ENCODE results near the gene WNT11. TPM values are rescaled to one million over a fixed set of nuclear protein-coding genes. Genes with fewer than 3 reads are reported as not detected.

The WNT11 gene
- total and polyA plus RNA-seq, 12 donors: 3.8 to 88.2 (median 32.3) TPM

GRCh38 chr11:76244316-76244851 is 38.1 kb upstream of the WNT11 start:
- Histone ChIP-seq H3K4me3 (no peak overlapping the region), H3K9me3 (replicated peaks in 1 of 3) (no peaks in the 10 kb centered on the region), H3K36me3 (replicated peaks in 1 of 2) (no peaks in the 10 kb centered on the region), H3K4me1 (replicated peaks in 1 of 2) (no peaks in the 10 kb centered on the region), H3K27ac (no peak overlapping the region), H3K27me3 (no peaks in the 10 kb centered on the region)
- no peak for DNase-seq
- intact Hi-C loops (cut with DNase I): no loop called here
- TF ChIP-seq POLR2A (IDR thresholded peaks at IDR 0.05): no peak
- no peak for TF ChIP-seq CTCF (IDR thresholded peaks at IDR 0.05)
- 85 to 95% (median 91%) methylated on average over 2 to 4 of the region's 4 CpGs for WGBS, 4 donors

DNA sequence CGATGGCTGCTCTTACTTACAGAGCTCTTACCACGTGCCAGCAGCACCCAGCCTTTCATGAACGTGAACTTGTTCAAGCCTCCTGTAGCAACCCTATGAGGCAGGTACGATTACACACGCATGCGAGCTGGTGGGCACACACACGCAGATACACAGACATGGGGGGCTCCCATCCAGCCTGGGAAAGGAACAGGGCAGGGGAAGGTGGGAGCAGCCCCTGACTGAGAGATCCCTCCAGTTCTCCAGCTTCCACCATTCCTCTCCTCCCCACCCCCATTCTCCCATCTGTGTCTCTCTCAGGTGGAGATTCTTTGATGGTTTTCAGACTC is 37.6 kb upstream of the WNT11 start:
- Histone ChIP-seq H3K9me3 (replicated peaks in 1 of 3) (no peaks in the 10 kb centered on the region), H3K4me3 (no peak overlapping the region), H3K27ac (no peak overlapping the region), H3K4me1 (replicated peaks in 1 of 2) (no peaks in the 10 kb centered on the region), H3K36me3 (replicated peaks in 1 of 2) (no peaks in the 10 kb centered on the region), H3K27me3 (no peaks in the 10 kb centered on the region)
- DNase-seq: no peak
- TF ChIP-seq POLR2A (IDR thresholded peaks at IDR 0.05): no peak
- no peak for TF ChIP-seq CTCF (IDR thresholded peaks at IDR 0.05)
- 83 to 90% (median 84%) methylated on average over 7 of the region's 7 CpGs for WGBS, 4 donors
- intact Hi-C loops (cut with DNase I): no loop called here

- Histone ChIP-seq H3K36me3 (replicated peaks in 1 of 2) (no peaks in the 10 kb centered on the region), H3K27me3 (no peaks in the 10 kb centered on the region), H3K4me1 (replicated peaks in 1 of 2) (no peaks in the 10 kb centered on the region), H3K4me3 (no peak overlapping the region), H3K27ac (no peak overlapping the region), H3K9me3 (replicated peaks in 1 of 3) (no peaks in the 10 kb centered on the region)
- WGBS, 4 donors: 51 to 77% (median 68%) methylated on average over 17 to 22 of the region's 23 CpGs
- TF ChIP-seq POLR2A (IDR thresholded peaks at IDR 0.05) (no peak), CTCF (IDR thresholded peaks at IDR 0.05) (no peak)
- no peak for DNase-seq
- intact Hi-C loops (cut with DNase I): no loop called here
Observed at GRCh38 chr11:76243193-76243956, 37.1 kb upstream of the WNT11 start.

- no peaks in the 10 kb centered on the region for H3K27me3 ChIP-seq
- intact Hi-C loops (cut with DNase I): no loop called here
- no peak for TF ChIP-seq CTCF (IDR thresholded peaks at IDR 0.05)
- TF ChIP-seq POLR2A (IDR thresholded peaks at IDR 0.05): no peak
- no peaks in the 10 kb centered on the region for H3K9me3 ChIP-seq (replicated peaks in 1 of 3)
- no peak for DNase-seq
- no peak overlapping the region for H3K4me3 ChIP-seq
- no peaks in the 10 kb centered on the region for H3K36me3 ChIP-seq (replicated peaks in 1 of 2)
- no peaks in the 10 kb centered on the region for H3K4me1 ChIP-seq (replicated peaks in 1 of 2)
- H3K27ac ChIP-seq: no peak overlapping the region
- 93 to 97% (median 93%) methylated on average over 8 to 12 of the region's 12 CpGs for WGBS, 4 donors
Observed at GRCh38 chr11:76242004-76242779, 35.9 kb upstream of the WNT11 start.

All from adrenal gland (tissue), 12 donors.